Measurements from ENCODE around the gene MID1. TPM values are rescaled to one million over a fixed set of nuclear protein-coding genes. Genes with fewer than 3 reads are reported as not detected.
A peak's percentile ranks its signal among the peaks of the same experiment; 100 is the strongest.

Gene MID1, protein sequence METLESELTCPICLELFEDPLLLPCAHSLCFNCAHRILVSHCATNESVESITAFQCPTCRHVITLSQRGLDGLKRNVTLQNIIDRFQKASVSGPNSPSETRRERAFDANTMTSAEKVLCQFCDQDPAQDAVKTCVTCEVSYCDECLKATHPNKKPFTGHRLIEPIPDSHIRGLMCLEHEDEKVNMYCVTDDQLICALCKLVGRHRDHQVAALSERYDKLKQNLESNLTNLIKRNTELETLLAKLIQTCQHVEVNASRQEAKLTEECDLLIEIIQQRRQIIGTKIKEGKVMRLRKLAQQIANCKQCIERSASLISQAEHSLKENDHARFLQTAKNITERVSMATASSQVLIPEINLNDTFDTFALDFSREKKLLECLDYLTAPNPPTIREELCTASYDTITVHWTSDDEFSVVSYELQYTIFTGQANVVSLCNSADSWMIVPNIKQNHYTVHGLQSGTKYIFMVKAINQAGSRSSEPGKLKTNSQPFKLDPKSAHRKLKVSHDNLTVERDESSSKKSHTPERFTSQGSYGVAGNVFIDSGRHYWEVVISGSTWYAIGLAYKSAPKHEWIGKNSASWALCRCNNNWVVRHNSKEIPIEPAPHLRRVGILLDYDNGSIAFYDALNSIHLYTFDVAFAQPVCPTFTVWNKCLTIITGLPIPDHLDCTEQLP
- 12.0 to 13.9 TPM (median 12.1 TPM) in 3 replicates for total RNA-seq
- long read RNA-seq, full-length matches to known transcripts: 6 of 11 reads
- long read RNA-seq, partial matches to known transcripts: 2 of 11 reads
- long read RNA-seq, other reads (novel, unspliced or antisense): 3 of 11 reads

GRCh38 chrX:10620121-10620699, at the start of gene MID1:
Gene MID1, minus strand, starts transcription at chrX:10620585. Its CDS starts 53,038 bp downstream, at chrX:10567547.
- DNase-seq (ENCODE audit: low spot score): no peak
- Mint-ChIP-seq H3K4me3 (ENCODE audit: unreplicated experiment) (peak within 1 kb of the TSS; percentile 81), H3K27ac (ENCODE audit: unreplicated experiment) (peak within 1 kb of the TSS; percentile 91), H3K36me3 (ENCODE audit: low read depth) (no peaks in the 10 kb centered on the region), H3K9me3 (ENCODE audit: low read depth) (no peaks in the 10 kb centered on the region), H3K27me3 (ENCODE audit: low read depth) (no peaks in the 10 kb centered on the region), H3K4me1 (ENCODE audit: low read depth) (peaks cover 34% of the 10 kb centered on the region)
- TF ChIP-seq CTCF (IDR thresholded peaks at IDR 0.05): no peak

- no peak overlapping the region for H3K27ac Mint-ChIP-seq (ENCODE audit: unreplicated experiment)
- H3K36me3 Mint-ChIP-seq (ENCODE audit: low read depth): no peaks in the 10 kb centered on the region
- no peak for DNase-seq (ENCODE audit: low spot score)
- peaks cover 9% of the 10 kb centered on the region for H3K9me3 Mint-ChIP-seq (ENCODE audit: low read depth)
- no peak overlapping the region for H3K4me3 Mint-ChIP-seq (ENCODE audit: unreplicated experiment)
- H3K4me1 Mint-ChIP-seq (ENCODE audit: low read depth): no peaks in the 10 kb centered on the region
- no peak for TF ChIP-seq CTCF (IDR thresholded peaks at IDR 0.05)
- H3K27me3 Mint-ChIP-seq (ENCODE audit: low read depth): no peaks in the 10 kb centered on the region
Measured at GRCh38 chrX:10667143-10667542, 46.8 kb upstream of the MID1 start.

DNA sequence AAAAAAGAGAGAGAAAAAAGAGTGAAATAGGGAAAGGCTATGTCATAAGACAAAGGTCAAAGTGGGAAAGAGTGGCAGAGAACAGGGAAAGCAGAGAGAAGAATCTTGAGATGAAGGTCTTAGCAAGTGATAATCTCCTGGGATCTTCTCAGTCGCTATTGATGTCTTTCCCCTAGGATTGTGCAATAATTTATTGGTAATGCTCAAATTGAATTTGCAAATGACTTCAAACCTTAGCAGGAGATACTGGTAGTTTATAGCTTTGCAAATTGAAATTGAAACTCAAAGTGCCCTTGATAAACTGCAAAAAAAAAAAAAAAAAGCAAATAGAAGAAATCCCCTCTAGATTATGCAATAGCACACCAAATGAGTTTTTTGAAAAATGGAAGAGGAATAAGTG, 45.7 kb upstream of the MID1 start:
- no peak overlapping the region for H3K4me3 Mint-ChIP-seq (ENCODE audit: unreplicated experiment)
- DNase-seq (ENCODE audit: low spot score): no peak
- no peaks in the 10 kb centered on the region for H3K4me1 Mint-ChIP-seq (ENCODE audit: low read depth)
- H3K36me3 Mint-ChIP-seq (ENCODE audit: low read depth): no peaks in the 10 kb centered on the region
- no peaks in the 10 kb centered on the region for H3K27me3 Mint-ChIP-seq (ENCODE audit: low read depth)
- peaks cover 9% of the 10 kb centered on the region for H3K9me3 Mint-ChIP-seq (ENCODE audit: low read depth)
- TF ChIP-seq CTCF (IDR thresholded peaks at IDR 0.05): no peak
- no peak overlapping the region for H3K27ac Mint-ChIP-seq (ENCODE audit: unreplicated experiment)

DNA sequence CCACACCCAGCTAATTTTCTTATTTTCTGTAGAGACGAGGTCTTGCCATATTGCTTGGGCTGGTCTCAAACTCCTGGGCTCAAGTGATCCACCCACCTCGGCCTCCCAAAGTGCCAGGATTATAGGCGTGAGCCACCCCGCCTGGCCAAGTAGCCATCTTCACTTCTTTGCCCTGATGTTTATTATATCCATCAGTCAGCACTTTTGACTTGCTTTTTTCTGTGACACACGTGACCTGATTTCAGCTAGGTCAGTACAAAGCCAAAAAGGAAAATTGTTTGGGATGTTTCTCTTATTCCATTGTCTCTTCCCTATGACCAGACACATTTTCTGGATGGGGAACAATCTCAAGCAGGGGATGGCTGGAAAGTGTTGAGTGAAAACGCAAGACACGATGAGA, 45.3 kb upstream of the MID1 start:
- Mint-ChIP-seq H3K27ac (ENCODE audit: unreplicated experiment) (no peak overlapping the region), H3K27me3 (ENCODE audit: low read depth) (no peaks in the 10 kb centered on the region), H3K4me1 (ENCODE audit: low read depth) (no peaks in the 10 kb centered on the region), H3K9me3 (ENCODE audit: low read depth) (peaks cover 11% of the 10 kb centered on the region), H3K36me3 (ENCODE audit: low read depth) (no peaks in the 10 kb centered on the region), H3K4me3 (ENCODE audit: unreplicated experiment) (no peak overlapping the region)
- no peak for TF ChIP-seq CTCF (IDR thresholded peaks at IDR 0.05)
- DNase-seq (ENCODE audit: low spot score): no peak

DNA sequence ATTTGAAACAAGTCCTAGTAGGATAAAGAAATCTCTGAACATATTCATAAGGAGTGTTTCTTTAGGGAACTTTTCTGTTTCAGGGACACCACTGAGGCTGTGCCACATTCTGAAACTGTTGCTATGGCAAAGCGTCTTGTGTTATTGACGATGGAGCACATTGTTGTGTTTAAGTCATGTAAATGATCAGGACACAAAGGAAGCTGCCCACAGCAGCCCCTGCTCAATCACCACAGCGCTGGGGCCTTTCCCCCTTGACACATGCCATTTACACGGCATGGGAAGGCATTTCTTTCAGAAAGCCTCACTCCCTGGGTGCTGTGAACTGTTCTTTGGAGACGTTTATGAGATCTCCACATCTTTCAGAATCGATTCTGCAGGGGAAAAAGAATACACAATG, 39.8 kb upstream of the MID1 start:
- Mint-ChIP-seq H3K4me3 (ENCODE audit: unreplicated experiment) (no peak overlapping the region), H3K27ac (ENCODE audit: unreplicated experiment) (no peak overlapping the region)

More for the DNA sequence above, 39.8 kb upstream of the MID1 start:
- Mint-ChIP-seq H3K27me3 (ENCODE audit: low read depth) (no peaks in the 10 kb centered on the region), H3K9me3 (ENCODE audit: low read depth) (peaks cover 23% of the 10 kb centered on the region), H3K36me3 (ENCODE audit: low read depth) (no peaks in the 10 kb centered on the region), H3K4me1 (ENCODE audit: low read depth) (no peaks in the 10 kb centered on the region)
- DNase-seq (ENCODE audit: low spot score): no peak
- no peak for TF ChIP-seq CTCF (IDR thresholded peaks at IDR 0.05)

Measured in chondrocyte (in vitro differentiated cells).